BJ (cell line): ENCODE measurements around the gene CCDC71. TPM values are rescaled to one million over a fixed set of nuclear protein-coding genes. Genes with fewer than 3 reads are reported as not detected.

Experiments
- CTCF ChIA-PET: fragments of 350-600 bp; formaldehyde crosslinking; extraction: SDS; loops from one replicate; lab custom pipeline; 2021; ENCODE audit warnings: antibody characterized with exemption, inconsistent platforms; lab: Yijun Ruan, JAX
- POLR2A ChIA-PET: fragments of 300-600 bp; sonication (Branson Sonifier 250); formaldehyde crosslinking; extraction: SDS; loops from one replicate; lab custom pipeline; 2021; ENCODE audit warnings: antibody characterized with exemption; lab: Charles Lee
- DNase-seq: peaks from one replicate; pipeline ENCODE4 v3.0.0-alpha.2; 2011; ENCODE audit warnings: low read depth
- H3K27me3 ChIP-seq: 2 replicates; pipeline ENCODE4 v1.6.0; 2011; ENCODE audit warnings: low read length; ENCODE audit not compliant: control insufficient read depth, insufficient read depth
- H3K36me3 ChIP-seq: 2 replicates; pipeline ENCODE4 v1.5.1; 2011; ENCODE audit warnings: low read length; ENCODE audit not compliant: control insufficient read depth, insufficient read depth
- H3K4me3 ChIP-seq: 2 replicates; pipeline ENCODE4 v1.5.1; 2011; ENCODE audit warnings: low read depth, mild to moderate bottlenecking, control low read depth, low read length
- CTCF ChIP-seq: IDR thresholded peaks from 2 replicates; pipeline ENCODE4 v1.5.1; 2011; ENCODE audit warnings: low read depth, mild to moderate bottlenecking, control low read depth, inconsistent platforms, low read length, moderate library complexity; ENCODE audit not compliant: insufficient read depth
- polyA minus RNA-seq: library from RNA; depleted of rRNA, polyadenylated mRNA; stranded (reverse); fragments of >200 nt; gene quantifications from 2 replicates; pipeline ENCODE4 v1.2.3, GENCODE V29; 2011; rRNA and poly(A)+ RNA removed
- polyA plus RNA-seq: library from polyadenylated mRNA; depleted of rRNA; stranded (reverse); fragments of >200 nt; gene quantifications from 2 replicates; pipeline ENCODE4 v1.2.3, GENCODE V29; 2011; rRNA removed

CCDC71 gene
- polyA plus RNA-seq (23.1 and 33.3 TPM in 2 replicates), polyA minus RNA-seq (30.9 and 49.3 TPM in 2 replicates)

DNA sequence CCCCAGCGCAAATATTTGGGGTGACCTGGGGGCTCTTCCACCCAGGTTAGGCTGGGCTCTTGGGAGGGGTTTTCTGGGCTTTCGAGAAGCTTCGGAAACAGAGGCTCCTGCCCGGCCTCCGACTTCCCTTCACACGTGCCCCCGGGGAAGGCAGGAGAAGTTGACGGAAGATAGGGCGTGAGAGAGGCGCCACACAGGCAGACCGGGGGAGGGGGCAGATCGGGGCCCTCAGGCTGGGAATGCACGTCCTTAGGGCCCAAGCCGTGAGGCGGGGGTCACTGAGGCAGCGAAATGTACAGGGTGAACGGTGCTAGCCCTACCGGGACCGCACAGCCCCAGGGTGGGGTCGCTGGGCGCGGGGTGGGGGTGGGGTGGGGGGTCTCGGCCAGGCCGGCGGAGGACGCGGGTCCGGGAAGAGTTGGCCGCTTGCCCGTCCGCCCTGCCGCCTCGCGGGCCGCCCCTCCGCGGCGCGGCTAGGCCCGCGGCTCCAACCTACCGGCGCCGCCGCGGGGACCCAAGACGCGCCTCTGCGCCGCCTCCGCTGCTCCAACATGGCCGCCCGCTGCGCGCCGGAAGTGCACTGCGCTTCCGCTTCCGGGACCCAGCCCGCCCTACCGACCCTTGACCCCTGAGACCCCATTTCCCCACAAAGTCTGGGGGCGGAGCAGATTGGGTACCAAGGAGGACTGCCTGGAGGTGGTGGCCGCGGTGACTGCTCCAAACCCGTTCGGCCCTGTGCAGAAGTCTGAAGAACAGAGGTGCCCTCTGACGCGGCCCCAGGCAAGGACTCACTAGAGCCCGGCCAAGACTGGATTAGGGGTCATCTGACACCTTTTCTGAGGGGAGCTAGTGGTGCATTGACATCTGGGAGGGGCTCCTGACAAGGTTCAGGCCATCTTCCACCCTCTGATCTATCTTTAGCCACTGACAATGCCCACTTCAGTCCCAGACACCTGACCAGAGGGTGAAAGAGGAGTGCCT, at the start of gene CCDC71:
CCDC71 (minus strand) TSS at position 561 of the 981 bp plus-strand sequence. CDS start 2,123 bp downstream, outside the sequence.
- no peak for TF ChIP-seq CTCF
- Histone ChIP-seq H3K27me3 (no peaks in the 10 kb centered on the region), H3K4me3 (peak within 1 kb of the TSS; percentile 96), H3K36me3 (peaks cover 17% of the 10 kb centered on the region)
- CTCF ChIA-PET: no interaction called here
- POLR2A ChIA-PET: no interaction called here
- DNase-seq: no peak

- POLR2A ChIA-PET: no interaction called here
- no peaks in the 10 kb centered on the region for H3K36me3 ChIP-seq
- no peak for DNase-seq
- CTCF ChIA-PET: interaction anchor here (0.6 kb wide), 1 partner anchor 29 kb away, joined by 3 read pairs; no protein-coding TSS in a partner anchor
- H3K27me3 ChIP-seq: no peaks in the 10 kb centered on the region
- TF ChIP-seq CTCF: no peak
- no peak overlapping the region for H3K4me3 ChIP-seq
Measured at GRCh38 chr3:49213998-49214397, 47.9 kb upstream of the CCDC71 start.

- Histone ChIP-seq H3K36me3 (no peaks in the 10 kb centered on the region), H3K27me3 (no peaks in the 10 kb centered on the region), H3K4me3 (no peak overlapping the region)
- DNase-seq: no peak
- TF ChIP-seq CTCF: no peak
- ChIA-PET CTCF (interaction anchor here (0.6 kb wide), 1 partner anchor 28 kb away, joined by 3 read pairs; no protein-coding TSS in a partner anchor), POLR2A (no interaction called here)
Measured at GRCh38 chr3:49213541-49213943, 47.4 kb upstream of the CCDC71 start.

DNA sequence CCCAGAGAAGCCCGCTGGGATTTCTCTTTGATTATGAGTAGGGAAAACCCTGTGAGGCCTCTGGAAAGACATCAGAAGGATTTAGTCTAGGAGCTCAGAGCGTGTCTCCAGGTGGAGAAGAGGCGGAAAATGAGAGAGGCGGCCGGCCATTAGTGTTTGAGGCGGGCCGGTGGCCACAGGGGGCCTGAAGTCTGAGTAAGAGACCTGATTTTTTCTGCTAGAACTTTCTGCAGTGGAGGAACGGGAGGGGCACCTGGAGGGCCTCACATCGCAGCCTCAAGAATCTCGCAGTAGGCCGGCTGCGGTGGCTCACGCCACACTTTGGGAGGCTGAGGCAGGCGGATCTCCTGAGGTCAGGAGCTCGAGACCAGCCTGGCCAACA, 33.8 kb upstream of the CCDC71 start:
- Histone ChIP-seq H3K27me3 (no peaks in the 10 kb centered on the region), H3K4me3 (peak overlapping the region; percentile 42), H3K36me3 (no peaks in the 10 kb centered on the region)
- no peak for DNase-seq
- POLR2A ChIA-PET: no interaction called here
- TF ChIP-seq CTCF: no peak
- CTCF ChIA-PET: interaction anchor here (0.7 kb wide), 1 partner anchor 29 kb away, joined by 3 read pairs; no protein-coding TSS in a partner anchor

DNA sequence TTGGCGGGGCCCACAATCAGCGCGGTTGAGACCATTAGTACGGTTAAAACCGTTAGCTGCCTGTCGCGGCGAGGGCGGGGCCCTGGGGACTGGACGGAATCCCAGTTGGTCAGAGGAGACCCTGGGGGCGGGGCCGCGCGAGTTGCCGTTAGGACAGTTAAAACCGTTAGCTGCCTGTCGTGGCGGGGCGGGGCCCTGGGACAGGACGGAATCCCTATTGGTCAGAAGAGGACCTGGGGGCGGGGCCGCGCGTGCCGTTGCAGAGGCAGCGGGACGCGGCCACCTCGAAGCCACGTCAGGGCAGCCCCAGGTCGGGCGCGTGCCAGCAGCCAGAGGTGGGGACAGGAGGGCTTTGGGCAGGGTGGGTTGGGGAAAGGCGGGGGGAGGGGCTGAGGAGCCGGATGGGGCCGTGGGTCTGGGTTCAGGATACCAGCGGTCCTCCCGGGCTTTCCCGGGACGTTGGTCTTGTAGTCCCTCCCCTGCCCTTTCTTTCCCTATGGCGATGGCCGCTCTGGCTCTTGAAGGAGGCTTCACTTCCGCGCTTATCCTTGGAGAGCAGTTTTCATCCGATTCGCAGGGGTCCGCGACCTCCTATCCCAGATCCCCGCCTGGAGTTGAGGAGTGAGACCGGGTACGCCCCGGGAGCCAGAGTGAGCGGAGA, 33.2 kb upstream of the CCDC71 start:
- no peaks in the 10 kb centered on the region for H3K27me3 ChIP-seq
- CTCF ChIA-PET: interaction anchor here (0.7 kb wide), 1 partner anchor 29 kb away, joined by 3 read pairs; no protein-coding TSS in a partner anchor
- TF ChIP-seq CTCF: no peak
- POLR2A ChIA-PET: no interaction called here
- no peak for DNase-seq
- H3K36me3 ChIP-seq: no peaks in the 10 kb centered on the region
- peak overlapping the region; percentile 42 for H3K4me3 ChIP-seq
